Neural cell (in vitro differentiated cells): ENCODE data around the gene NCF2. TPM values are rescaled to one million over a fixed set of nuclear protein-coding genes. Genes with fewer than 3 reads are reported as not detected.

Source experiments
- H2AFZ ChIP-seq: fragments of 200-600, 300-800 bp; sonication (generic), shearing (Covaris generic); 2 replicates; pipeline ENCODE4 v1.6.0; 2014; ENCODE audit warnings: low read depth, mild to moderate bottlenecking, antibody characterized with exemption, low read length, moderate library complexity
- H3F3A ChIP-seq: fragments of 200-600 bp; shearing (Covaris generic); 2 replicates; pipeline ENCODE4 v1.6.1; 2016; ENCODE audit warnings: mild to moderate bottlenecking, moderate library complexity, mixed read lengths, antibody characterized with exemption, low read length; ENCODE audit not compliant: insufficient read depth, poor library complexity, severe bottlenecking
- H3K27ac ChIP-seq: fragments of 200-600, 300-800 bp; sonication (generic), shearing (Covaris generic); 2 replicates; pipeline ENCODE4 v1.5.1; 2014; ENCODE audit warnings: mild to moderate bottlenecking, low read length, moderate library complexity
- H3K27me3 ChIP-seq: fragments of 300-800, 200-600 bp; sonication (generic), shearing (Covaris generic); 2 replicates; pipeline ENCODE4 v1.6.0; 2014; ENCODE audit warnings: mild to moderate bottlenecking, low read depth, low read length, moderate library complexity; ENCODE audit not compliant: insufficient read depth
- H3K36me3 ChIP-seq: fragments of 300-800, 200-600 bp; sonication (generic), shearing (Covaris generic); 2 replicates; pipeline ENCODE4 v1.5.1; 2014; ENCODE audit warnings: mild to moderate bottlenecking, antibody characterized with exemption, low read length, moderate library complexity; ENCODE audit not compliant: insufficient read depth
- H3K4me2 ChIP-seq: fragments of 300-800, 200-600 bp; sonication (generic), shearing (Covaris generic); 2 replicates; pipeline ENCODE4 v1.6.0; 2014; ENCODE audit warnings: mild to moderate bottlenecking, low read length
- H3K4me3 ChIP-seq: fragments of 300-800, 200-600 bp; sonication (generic), shearing (Covaris generic); 2 replicates; pipeline ENCODE4 v1.5.1; 2014; ENCODE audit warnings: mild to moderate bottlenecking, low read length, moderate library complexity
- H3K79me2 ChIP-seq: fragments of 200-600 bp; shearing (Covaris generic); replicated peaks from 2 replicates; pipeline ENCODE4 v1.6.0; 2014; ENCODE audit warnings: mild to moderate bottlenecking, low read length, moderate library complexity; ENCODE audit not compliant: insufficient read depth
- H3K9ac ChIP-seq: fragments of 300-800, 200-600 bp; sonication (generic), shearing (Covaris generic); 2 replicates; pipeline ENCODE4 v1.6.1; 2016; ENCODE audit warnings: mild to moderate bottlenecking, low read length, mixed read lengths
- H3K9me2 ChIP-seq: fragments of 200-600 bp; shearing (Covaris generic); 2 replicates; pipeline ENCODE4 v1.6.1; 2016; ENCODE audit warnings: mild to moderate bottlenecking, low read length, mixed read lengths; ENCODE audit not compliant: insufficient read depth
- H3K9me3 ChIP-seq: fragments of 200-600, 300-800 bp; sonication (generic), shearing (Covaris generic); 2 replicates; pipeline ENCODE4 v1.6.1; 2016; ENCODE audit warnings: mild to moderate bottlenecking, mixed run types, low read length, moderate library complexity, mixed read lengths
- H4K20me1 ChIP-seq: fragments of 200-600 bp; shearing (Covaris generic); 2 replicates; pipeline ENCODE4 v1.6.1; 2016; ENCODE audit warnings: mild to moderate bottlenecking, mixed run types; ENCODE audit not compliant: insufficient read depth
- EP300 ChIP-seq: fragments of 450-650 bp; conservative IDR thresholded peaks from 2 replicates; pipeline ENCODE4 v1.6.1; 2014; ENCODE audit warnings: antibody characterized with exemption, mild to moderate bottlenecking, moderate library complexity; ENCODE audit not compliant: poor library complexity, severe bottlenecking
- EZH2 ChIP-seq: fragments of 200-600, 300-800 bp; shearing (Covaris generic), sonication (generic); IDR thresholded peaks from 2 replicates; pipeline ENCODE4 v1.6.1; 2014; ENCODE audit warnings: antibody characterized with exemption, low read length, borderline replicate concordance, mild to moderate bottlenecking; ENCODE audit not compliant: insufficient read depth, poor library complexity, severe bottlenecking
- MXI1 ChIP-seq: fragments of 450-650 bp; conservative IDR thresholded peaks from 2 replicates; pipeline ENCODE4 v1.6.1; 2014; ENCODE audit warnings: antibody characterized with exemption, mild to moderate bottlenecking; ENCODE audit not compliant: poor library complexity, severe bottlenecking
- POLR2AphosphoS5 ChIP-seq: IDR thresholded peaks from 2 replicates; pipeline ENCODE4 v1.6.1; 2012
- RAD21 ChIP-seq: fragments of 450-650 bp; conservative IDR thresholded peaks from 2 replicates; pipeline ENCODE4 v1.6.1; 2014; ENCODE audit warnings: antibody characterized with exemption, mild to moderate bottlenecking, moderate library complexity
- REST ChIP-seq: IDR thresholded peaks from 2 replicates; pipeline ENCODE4 v1.6.1; 2012; ENCODE audit warnings: borderline replicate concordance
- SMC3 ChIP-seq: fragments of 450-650 bp; conservative IDR thresholded peaks from 2 replicates; pipeline ENCODE4 v1.6.1; 2014; ENCODE audit warnings: antibody characterized with exemption, mild to moderate bottlenecking, moderate library complexity; ENCODE audit not compliant: poor library complexity
- TAF1 ChIP-seq: IDR thresholded peaks from 2 replicates; pipeline ENCODE4 v1.6.1; 2012; ENCODE audit warnings: low read depth
- polyA plus RNA-seq: library from polyadenylated mRNA; depleted of rRNA; stranded (reverse); fragments of >200 nt; gene quantifications from 2 replicates; pipeline ENCODE4 v1.2.3, GENCODE V29; 2014
- TF ChIP-seq, protein P1 (sequence below): fragments of 450-650 bp; IDR thresholded peaks from 2 replicates; pipeline ENCODE4 v1.5.1; 2014; ENCODE audit warnings: antibody characterized with exemption, mild to moderate bottlenecking, moderate library complexity; ENCODE audit not compliant: poor library complexity, severe bottlenecking

NCF2 gene
- polyA plus RNA-seq, 1 donor from 2014 or later = not detected

- Histone ChIP-seq H3K4me3 (no peak overlapping the region), H3K4me2 (no peak overlapping the region), H3F3A (no peaks in the 10 kb centered on the region), H3K27me3 (no peaks in the 10 kb centered on the region), H2AFZ (no peak overlapping the region), H3K79me2 (no peaks in the 10 kb centered on the region), H3K36me3 (no peaks in the 10 kb centered on the region), H3K27ac (no peak overlapping the region), H4K20me1 (no peaks in the 10 kb centered on the region), H3K9me2 (no peaks in the 10 kb centered on the region), H3K9me3 (no peaks in the 10 kb centered on the region), H3K9ac (no peak overlapping the region)
- TF ChIP-seq RAD21 (no peak), POLR2AphosphoS5 (no peak), SMC3 (no peak), REST (no peak), EP300 (no peak), MXI1 (no peak), TAF1 (no peak), EZH2 (no peak)
- TF ChIP-seq, protein P1, sequence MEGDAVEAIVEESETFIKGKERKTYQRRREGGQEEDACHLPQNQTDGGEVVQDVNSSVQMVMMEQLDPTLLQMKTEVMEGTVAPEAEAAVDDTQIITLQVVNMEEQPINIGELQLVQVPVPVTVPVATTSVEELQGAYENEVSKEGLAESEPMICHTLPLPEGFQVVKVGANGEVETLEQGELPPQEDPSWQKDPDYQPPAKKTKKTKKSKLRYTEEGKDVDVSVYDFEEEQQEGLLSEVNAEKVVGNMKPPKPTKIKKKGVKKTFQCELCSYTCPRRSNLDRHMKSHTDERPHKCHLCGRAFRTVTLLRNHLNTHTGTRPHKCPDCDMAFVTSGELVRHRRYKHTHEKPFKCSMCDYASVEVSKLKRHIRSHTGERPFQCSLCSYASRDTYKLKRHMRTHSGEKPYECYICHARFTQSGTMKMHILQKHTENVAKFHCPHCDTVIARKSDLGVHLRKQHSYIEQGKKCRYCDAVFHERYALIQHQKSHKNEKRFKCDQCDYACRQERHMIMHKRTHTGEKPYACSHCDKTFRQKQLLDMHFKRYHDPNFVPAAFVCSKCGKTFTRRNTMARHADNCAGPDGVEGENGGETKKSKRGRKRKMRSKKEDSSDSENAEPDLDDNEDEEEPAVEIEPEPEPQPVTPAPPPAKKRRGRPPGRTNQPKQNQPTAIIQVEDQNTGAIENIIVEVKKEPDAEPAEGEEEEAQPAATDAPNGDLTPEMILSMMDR = no peak
Observed at GRCh38 chr1:183604038-183604808, 14.0 kb upstream of the NCF2 start.

- H3K27me3 ChIP-seq = no peaks in the 10 kb centered on the region
- no peaks in the 10 kb centered on the region for H3K36me3 ChIP-seq
- H3K79me2 ChIP-seq = no peaks in the 10 kb centered on the region
- H3K27ac ChIP-seq = no peak overlapping the region
- TF ChIP-seq TAF1 = no peak
- no peak for TF ChIP-seq SMC3
- no peak for TF ChIP-seq EP300
- TF ChIP-seq, protein P1 = no peak
- no peaks in the 10 kb centered on the region for H3F3A ChIP-seq
- H3K4me3 ChIP-seq = no peak overlapping the region
- H3K4me2 ChIP-seq = no peak overlapping the region
- H3K9me3 ChIP-seq = no peaks in the 10 kb centered on the region
- no peaks in the 10 kb centered on the region for H3K9me2 ChIP-seq
- no peaks in the 10 kb centered on the region for H4K20me1 ChIP-seq
- no peak overlapping the region for H3K9ac ChIP-seq
- H2AFZ ChIP-seq = no peak overlapping the region
Observed at GRCh38 chr1:183602510-183602909, 12.3 kb upstream of the NCF2 start.
